Measurements from ENCODE around the gene NELL2.

- TF ChIP-seq, protein P1, sequence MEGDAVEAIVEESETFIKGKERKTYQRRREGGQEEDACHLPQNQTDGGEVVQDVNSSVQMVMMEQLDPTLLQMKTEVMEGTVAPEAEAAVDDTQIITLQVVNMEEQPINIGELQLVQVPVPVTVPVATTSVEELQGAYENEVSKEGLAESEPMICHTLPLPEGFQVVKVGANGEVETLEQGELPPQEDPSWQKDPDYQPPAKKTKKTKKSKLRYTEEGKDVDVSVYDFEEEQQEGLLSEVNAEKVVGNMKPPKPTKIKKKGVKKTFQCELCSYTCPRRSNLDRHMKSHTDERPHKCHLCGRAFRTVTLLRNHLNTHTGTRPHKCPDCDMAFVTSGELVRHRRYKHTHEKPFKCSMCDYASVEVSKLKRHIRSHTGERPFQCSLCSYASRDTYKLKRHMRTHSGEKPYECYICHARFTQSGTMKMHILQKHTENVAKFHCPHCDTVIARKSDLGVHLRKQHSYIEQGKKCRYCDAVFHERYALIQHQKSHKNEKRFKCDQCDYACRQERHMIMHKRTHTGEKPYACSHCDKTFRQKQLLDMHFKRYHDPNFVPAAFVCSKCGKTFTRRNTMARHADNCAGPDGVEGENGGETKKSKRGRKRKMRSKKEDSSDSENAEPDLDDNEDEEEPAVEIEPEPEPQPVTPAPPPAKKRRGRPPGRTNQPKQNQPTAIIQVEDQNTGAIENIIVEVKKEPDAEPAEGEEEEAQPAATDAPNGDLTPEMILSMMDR (IDR thresholded peaks at IDR 0.05), result no peak
- no peak for TF ChIP-seq POLR2AphosphoS5 (IDR thresholded peaks at IDR 0.05)
Measured at GRCh38 chr12:44839785-44840184, 36.3 kb downstream of the NELL2 start.
